ENCODE data around the gene CYP46A1.

Gene CYP46A1

DNA sequence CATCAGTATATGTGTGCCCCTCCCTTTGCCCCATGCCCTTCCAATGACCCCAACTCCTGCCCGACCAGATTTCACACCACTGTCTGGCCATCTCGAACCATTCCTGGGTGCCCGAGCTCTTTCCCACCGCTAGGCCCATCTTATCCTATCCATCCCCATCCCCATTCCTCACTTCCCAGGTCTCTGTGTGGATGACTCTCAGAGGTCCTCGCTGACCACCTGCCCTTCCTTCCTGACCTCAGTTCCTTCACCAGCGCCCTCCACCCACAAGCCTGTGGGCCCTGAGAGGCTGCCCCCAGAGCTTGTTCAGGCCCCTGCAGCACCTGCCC lies 49.1 kb downstream of the CYP46A1 start:
- no peak for DNase-seq

DNA sequence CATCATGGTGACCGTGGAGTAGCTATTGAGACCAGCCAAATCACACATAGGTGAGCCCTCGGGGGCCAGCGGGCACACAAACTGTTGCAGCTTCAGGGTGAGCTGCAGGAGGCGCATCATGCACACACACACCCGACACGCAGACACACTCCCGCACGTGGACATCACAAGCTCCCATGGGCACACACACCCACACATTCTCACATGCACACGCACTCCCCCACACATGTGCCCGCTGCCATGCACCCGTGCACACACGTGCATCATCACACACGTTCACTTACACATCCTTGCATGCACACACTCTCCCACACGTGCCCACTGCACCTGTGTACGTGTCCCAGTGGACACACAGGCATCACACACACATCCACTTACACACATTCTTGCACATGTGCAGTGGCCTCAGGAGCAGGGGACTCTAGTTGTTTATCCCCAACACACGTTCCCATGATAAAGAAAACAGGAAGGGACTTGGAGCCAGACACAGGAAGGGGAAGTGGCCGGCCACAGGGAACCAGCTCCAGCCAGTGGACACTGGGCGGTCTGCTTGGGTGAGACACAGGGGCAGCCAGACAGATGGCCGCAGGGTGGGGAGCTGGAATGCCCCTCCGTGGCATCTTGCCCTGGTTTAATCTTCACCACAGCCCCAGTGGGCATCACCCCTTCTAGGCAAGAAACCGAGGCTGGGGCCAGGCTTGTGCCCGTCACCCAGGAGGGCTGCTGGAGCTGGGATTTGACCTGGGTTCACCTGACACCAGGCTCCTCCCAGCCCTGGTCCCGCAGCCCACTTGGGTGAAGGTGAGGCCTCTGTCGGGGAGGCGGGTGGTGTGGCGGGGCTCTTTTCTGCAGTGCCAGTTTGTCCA lies 49.7 kb downstream of the CYP46A1 start:
- DNase-seq, result no peak

DNA sequence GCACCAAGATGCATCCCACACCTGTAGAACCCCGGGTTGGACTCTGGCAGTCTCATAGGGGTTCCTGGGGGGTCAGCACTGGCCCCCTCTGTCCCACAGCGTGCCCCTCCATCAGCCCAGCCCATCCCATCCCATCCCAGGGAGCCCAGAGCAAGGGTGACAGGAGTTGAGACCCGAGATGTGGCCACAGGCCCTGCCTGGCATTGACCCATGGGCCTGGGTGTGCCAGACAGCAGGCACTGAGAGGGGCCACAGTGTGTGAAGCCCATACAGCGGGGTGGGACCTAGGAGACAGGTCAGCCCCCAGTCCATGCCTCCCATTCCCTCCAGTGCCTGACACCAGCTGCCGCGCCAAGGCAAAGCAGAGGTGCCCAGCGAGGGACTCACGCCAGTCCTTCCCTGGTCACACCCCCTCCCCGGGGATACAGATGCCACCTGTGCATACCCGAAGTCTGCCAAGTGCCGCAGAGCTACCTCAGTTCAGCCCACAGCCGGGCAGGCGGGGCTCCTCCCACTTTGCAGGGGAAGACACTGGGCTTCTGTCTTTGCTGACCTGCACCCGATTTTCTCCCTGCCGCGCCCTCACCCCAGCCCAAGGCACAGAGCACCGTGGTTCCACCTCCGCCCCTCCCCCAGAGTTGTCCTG lies 50.4 kb downstream of the CYP46A1 start:
- DNase-seq, result no peak

DNA sequence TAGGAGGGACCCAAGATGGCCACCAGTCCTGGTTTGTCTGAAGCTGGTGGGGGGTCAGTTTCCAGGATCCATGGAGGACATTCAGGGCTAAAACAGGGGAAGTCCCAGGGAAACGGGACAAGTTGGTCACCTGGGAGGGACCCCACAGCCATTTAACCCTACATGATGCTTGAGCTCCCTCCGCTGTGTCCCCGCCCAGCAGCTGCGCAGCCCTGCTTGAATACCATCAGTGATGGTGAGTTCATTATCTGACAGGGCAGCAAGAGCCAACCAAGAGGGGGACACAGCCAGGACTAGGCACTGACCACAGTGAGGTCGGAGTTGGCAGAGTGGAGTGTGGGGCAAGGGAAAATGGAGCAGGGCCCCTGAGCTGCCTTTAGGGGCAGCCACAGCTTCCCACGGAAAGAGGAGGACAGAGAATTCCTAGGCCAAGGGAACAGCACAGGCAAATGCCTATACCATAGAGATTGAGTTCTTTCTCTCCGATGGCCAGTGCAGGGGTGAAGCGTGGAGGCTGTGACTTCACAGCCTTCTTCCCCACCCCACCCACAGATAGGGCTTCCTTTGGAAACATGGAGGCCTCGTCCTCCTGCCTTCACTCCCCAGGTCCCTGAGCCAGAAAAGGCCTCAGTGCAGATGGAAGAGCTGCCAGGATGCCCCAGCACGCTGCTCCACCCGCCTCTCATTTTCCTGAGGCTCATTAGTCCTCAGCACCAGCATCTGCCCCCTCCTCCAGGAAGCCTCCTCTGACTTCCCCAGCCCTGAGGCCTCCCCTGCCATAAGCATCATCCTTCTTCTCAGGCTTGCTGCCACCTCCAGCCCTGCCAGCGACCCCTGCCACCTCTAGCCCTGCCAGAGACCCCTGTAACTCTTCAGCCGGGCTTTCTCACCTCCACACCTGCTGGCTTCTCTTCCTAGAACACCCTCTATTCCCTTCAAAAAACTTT lies 51.4 kb downstream of the CYP46A1 start:
- no peak for DNase-seq

DNA sequence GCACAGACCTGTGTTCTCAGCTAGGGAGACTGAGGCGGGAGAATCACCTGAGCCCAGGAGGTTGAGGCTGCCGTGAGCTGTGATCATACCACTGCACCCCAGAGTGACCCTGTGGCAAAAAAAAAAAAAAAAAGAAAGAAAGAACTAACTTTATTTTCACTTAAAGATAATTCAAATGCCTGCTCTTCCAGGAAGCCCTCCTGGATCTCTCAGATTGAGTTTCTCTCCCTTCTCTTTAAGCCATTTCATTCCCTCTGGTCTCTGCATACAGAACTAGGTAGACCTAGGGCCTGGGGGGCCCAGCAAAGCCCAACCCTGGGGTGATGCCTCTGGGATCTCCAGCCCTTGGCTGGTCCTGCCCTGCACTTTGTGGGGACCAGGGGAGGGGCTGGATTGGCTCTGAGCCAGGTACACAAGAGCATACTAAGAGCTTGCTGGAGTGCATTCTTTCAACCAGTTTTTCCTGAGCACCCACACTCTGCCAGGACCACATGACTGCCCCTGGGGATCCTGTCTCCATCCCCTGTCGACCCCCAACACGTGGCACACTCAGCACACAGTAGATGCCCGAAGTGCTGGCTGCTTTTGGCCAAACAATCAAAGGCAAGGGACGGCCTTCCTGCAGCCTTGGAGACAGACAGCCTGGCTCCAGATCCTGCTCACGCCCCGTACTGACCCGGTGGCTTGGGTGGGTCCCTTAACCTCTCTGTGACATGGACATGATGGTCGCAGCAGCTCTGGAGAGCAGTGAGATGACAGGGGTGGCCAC lies 52.7 kb downstream of the CYP46A1 start:
- DNase-seq, result no peak

DNA sequence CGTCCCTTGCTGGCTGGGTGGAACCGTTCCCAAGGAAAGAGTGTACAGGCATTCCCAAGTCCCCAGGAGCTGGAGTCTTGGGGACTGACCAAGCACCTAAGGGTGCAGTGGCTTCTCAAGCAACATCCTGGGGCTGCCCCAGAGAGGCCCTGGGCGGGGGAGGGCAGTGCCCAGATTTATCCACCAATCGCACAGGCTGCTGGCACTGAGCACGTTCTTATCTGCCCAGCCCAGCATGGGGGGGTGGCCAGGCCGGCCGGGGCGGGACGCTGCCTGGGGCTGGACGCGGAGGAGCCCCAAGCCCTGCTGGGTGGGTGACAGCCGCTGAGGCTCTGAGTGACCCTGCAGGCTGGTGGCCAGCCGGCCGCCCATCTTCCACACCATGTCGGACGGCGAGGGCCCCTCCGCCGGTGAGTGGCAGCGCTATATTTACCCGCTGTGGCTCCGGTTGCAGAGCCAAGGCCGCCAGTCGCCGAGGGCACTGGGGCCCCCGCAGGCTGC lies 53.4 kb downstream of the CYP46A1 start:
- DNase-seq, result no peak

DNA sequence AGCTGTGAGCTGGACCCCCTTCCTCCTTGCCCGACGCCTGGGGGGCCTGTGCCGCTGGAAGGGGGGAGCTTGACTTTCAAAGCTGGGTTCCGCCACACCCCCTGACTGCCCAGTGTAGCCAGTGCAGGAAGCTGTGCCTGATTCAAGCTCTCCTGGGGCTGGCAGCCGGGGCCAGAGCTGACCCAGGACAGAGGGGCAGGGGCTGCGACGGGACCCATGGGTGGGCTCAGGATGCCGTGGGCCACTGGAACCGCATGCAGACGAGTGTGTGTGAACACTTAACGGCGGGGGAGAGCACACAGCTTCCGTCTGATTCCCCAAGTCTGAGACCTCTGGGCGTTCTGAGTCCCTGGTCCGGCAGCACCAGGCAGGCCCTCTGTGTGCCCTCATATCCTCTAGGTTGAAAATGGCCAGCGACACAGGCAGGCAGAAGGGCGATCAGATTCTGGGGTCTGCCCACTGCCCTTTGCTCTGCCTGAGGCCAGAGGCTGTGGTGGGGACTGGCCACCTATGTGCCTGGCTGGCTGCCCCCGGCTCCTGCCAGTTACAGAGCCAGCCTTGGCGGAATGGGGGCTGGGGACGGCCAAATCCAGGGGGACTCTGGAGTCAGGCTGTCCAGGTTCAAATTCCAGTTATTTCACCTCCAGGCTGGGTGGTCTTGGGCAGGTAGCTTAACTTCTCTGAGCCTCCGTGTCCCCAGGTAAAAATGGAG lies 54.0 kb downstream of the CYP46A1 start:
- no peak for DNase-seq

DNA sequence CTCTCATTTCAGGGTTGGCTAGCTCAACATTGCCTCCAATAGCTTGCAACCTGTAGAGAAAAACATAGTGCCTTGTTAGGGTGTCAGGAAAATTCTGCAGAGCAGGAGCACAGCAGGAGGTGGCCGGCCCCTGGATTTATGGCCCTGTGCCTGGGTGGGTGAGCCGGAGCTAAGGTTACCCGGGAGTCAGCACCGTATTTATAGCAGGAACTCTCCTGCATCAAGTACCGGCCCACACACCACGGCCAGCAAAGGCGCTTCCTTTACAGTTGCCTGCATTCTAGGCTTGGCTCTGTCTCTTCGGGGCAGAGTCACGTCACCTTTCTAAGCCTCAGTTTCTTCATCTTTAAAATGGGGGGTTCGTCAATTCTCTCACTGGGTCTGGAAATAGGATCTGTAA lies 56.3 kb downstream of the CYP46A1 start:
- no peak for DNase-seq

DNA sequence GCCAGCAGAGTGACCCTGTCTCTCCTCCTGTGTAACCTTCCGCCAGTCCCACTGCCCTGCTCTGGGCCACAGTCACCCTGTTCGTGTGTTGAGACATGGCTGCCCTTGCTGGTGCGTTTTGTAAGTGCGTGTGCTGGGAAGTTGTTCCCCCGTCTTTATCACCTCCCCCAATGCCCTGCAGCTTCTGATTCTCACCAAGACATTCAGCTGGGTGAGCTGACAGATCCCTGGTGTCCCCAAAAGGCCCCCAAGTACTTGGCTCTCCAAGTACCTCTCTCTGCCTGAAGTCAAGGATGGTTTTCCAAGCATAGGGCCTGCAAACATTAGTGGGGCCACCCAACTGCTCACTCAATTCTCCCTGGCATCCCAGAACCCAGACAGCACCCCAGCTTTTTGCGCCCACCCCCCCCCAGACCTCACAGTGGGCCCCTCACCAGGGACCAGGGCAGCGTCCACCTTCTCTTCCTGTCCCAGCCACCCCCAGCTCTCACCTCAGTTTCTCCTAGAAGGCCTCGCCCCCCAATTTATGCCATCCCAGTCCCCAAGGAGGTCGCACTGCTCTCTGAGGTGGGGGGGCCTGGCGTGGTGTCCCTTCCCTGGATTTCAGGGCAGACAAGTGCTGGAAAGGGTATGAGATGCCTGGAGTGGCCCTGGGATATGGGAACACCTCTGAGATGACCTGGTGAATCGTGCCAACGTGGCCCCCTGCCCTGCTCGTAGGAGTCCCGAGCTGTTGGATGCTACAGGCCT lies 57.3 kb downstream of the CYP46A1 start:
- no peak for DNase-seq

DNA sequence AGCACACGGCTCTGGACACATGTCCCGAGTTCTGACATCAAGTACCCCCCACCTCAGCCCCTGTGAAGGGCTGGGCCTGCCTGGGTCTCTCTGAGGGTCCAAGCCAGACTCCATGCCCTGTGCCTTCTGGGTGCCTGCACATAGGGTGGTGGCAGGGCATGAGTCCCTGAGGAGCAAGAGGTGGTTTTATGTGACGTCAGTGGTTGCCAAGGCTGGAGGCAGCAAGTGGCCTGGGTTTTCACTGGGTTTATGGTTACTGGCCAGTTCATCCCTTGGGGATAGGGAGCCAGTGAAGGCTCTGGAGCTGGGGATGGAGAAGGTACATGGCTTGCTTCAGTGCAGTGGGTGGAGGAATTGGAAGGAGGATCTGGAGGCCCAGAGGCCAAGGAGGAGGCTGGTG lies 58.0 kb downstream of the CYP46A1 start:
- no peak for DNase-seq

DNA sequence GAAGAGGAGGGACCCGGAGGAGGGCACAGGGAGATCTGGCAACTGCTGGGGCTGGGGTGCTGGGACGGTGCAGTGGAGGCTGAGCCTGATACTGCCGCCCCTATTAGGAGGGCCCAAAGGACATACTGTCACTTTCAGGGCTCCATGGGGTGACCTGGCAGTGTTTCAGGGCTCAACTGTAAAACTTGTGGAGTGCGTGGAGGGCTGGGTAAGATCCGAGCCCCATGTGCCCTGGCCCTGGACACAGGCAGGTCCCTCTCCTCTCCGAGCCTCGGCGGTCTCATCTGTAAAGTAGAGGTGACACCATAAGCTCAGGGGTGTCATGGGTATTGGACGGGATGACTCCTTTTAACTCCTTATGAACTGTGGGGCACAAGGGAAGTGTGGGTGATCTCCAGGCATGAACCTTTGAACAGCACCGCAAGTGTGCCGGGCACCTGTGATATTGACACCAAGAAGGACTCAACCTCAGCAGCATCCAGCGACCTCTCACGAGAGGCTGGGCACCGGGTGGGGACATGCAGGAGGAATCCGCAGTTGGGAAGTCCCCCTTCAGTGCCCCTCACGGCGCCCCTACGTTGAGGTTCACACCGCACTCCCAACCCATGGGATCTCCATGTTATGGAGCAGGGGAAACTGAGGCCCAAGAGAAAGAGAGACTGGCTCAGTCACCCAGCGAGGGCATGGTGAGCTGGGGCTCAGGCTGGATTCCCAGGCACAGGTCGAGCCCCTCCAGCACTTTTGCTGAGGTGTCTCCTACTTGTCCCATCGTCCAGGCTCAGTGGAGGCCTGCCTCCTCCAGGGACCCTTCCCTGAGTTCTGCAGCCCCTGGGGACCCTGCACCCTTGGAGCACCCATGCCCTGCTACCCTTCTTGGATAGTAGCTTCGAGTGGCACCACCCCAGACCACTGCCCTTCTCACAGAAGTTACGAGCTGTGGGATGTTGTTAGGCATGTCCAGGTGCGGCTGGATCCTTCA lies 58.7 kb downstream of the CYP46A1 start:
- no peak for DNase-seq

DNA sequence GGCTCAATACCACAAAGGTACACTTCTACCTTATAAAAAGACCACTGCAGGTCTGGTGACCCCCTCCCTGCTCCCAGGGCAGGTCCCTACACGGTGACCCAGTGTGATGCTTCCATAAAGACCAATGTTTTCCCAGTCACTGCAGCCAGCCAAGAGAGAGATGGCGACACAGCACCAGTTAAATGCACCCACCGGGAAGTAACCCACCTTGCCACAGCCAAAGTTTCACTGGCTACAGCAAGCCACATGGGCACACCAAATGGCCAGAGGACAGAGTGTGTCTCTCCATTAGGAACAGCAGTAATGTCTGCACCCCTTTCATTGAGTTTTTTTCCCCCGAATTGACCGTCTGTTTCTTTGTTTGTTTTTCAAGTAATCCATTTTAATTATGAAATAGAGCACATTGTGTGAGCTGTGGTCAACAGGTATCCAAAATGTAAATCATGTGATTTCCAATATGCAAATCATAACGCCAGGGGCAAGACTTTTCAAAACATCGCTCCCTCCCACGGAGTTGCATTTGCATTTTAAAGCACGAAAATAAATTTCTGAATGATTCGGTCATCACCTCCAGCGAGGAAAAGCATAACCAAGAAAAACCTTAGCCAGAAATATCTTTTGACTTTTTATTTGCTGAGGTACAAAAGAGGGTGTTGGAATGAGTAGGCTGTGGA lies 60.2 kb downstream of the CYP46A1 start:
- no peak for DNase-seq

DNA sequence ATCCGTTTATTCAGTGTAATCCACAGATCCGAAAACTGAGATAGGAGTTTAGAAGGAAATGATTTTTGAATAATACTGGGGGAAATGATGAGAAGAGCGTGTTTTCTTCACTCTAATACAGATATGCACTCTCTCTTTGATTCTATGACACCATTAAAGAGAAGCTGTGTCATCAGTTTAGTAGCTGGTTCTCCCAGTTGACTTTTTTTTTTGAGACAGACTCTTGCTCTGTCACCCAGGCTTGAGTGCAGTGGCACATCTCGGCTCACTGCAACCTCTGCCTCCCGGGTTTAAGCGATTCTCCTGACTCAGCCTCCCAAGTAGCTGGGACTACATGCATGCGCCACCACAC lies 60.8 kb downstream of the CYP46A1 start:
- no peak for DNase-seq

DNA sequence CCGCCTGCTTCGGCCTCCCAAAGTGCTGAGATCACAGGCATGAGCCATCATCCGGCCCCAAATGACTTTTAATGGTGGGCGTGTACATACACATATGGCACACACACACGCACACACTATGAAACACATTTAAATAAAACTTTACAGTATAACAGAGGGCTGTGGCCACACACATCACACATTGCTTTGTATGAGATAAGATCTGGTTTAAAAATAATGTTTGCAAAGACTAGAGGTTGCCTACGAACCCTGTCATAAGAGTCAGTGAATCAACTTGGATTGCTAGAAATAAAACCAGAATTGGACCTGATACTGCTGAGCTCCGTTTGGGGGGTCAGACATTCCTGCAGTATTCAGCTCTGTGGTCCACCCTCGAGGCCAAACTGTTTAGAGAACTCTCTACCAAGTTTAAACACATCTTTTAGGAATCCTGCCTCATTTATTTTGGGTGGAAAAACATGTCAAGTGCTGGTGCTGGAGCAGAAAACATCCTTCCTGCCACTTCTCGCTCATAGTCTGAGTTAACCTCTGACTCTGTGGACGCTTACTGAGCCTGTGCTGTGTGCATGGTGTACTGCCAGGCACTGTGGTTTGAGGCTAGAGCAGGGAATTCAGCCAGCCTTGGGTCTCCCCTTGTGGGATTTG lies 61.3 kb downstream of the CYP46A1 start:
- DNase-seq, result no peak

DNA sequence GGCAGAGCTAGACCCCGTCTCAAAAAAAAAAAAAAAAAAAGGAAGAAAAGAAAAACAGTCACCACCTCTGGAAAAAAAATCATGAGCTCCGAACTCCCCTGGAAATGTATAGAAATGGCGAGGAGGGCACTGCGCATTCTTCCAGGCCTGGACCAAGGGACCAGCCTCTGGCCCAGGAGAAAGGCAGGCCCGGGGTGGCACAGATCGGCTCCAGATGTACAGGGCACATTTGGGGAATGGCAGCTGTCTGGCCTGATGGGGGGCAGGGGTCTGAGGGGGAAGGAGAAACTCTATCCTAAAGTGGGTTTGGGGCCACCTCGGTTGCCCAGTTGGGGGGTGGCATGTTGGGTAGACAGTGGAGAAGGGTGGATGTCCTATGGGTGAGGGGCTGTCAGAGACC lies 63.1 kb downstream of the CYP46A1 start:
- no peak for DNase-seq

DNA sequence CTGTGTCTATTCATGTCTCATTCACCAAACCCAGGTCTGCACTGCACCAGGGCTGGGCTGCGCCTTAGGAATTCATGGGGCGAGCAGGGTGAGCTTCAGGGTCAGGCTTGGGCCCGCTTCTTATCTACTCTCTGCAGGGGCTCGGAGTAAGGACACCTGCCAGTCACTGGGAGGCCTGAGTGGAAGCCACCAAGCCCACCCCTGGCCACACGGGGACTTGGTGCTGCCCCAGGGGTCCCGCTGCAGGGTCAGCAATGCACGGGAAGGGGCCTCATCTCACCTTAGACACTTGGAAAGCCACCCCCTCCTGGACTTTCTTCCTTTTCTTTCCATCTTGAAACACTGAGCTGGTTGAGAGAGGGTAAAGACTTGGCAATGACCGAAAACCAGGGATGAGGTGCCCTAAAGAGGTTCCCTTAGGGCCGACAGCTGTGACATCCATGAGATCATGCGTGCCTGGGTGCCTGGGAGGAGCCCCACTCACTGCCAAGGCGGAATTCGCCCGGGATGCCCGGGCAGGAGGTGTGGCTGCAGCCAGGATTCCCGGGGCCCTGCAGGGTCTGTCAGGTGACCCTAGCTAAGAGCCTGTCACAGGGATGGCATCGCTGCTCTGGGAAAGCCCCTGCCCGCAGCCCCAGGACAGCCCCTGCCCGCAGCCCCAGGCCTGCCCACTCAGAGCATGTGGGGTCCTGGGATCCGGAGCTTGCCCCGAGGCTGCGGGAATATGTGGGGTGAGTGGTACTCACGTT lies 63.7 kb downstream of the CYP46A1 start:
- DNase-seq, result no peak

DNA sequence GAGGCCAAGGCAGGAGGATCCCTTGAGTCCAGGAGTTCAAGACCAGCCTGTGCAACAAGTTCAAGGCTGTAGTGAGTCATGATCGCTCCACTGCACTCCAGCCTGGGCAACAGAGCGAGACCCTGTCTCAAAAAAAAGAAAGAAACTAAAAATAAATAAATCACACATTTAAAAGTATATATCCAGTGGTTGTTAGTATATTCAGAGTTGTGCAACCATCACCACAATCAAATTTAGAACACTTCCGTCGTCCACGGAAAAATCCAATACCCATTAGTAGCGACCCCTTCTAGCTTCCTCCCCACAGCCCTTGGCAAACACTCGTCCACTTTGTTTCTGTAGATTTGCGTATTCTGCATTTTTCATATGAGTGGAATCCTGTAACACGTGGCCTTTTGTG lies 64.4 kb downstream of the CYP46A1 start:
- DNase-seq, result no peak

DNA sequence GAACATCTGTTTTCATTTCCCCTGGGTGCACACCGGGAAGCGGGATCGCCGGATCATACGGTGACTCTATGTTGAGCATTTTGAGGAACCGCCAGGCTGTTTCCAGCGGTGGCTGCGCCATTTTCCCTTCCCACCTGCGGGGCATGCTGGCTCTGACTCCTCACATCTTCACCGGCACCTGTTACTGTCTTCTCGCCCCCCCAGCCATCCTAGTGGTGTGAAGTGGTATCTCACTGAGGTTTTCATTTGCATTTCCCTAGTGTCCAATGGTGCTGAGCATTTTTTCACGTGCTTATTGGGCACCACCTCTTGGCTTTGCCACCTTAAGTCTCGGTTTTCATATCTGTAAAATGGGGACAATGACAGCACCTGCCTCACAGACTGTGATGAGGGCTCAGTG lies 65.0 kb downstream of the CYP46A1 start:
- DNase-seq, result no peak

All from activated effector memory CD4-positive, alpha-beta T cell treated with Interleukin-2 at 50 U/mL for 16 hours (primary cell).